ENCODE measurements around the gene QPCT.

QPCT gene

DNA sequence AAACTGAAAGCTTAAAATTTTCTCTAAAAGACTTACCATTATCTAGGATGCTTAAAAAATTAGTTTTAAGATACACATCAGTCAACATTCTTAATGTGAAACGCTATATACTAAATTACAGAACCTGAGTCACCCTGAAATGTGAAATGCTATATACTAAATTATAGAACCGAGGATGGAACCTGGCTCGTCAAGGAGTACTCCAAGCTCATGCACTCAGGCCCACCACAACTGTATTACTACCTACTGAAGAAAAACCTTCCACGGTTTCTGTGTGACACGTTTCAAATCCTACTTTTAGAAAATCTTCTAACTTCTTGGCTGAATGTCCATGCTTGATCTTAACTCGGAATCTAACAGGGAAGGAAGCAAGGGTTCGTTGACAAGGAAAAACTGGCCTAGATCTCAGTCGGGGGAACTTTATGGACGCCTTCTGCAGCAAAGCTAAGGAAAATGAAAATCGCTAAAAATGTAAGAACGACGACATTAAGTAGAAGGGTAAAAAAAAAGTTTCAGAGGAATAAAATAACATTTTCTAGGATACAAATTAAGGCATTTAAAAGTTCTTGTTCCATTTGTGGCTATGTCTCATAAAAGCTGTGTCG is 21.2 kb upstream of the QPCT start:
- peak overlapping the region; percentile 85 for H3K4me3 ChIP-seq (ENCODE audit: low read depth, low read length)
- TF ChIP-seq POLR2A (IDR thresholded peaks at IDR 0.05; ENCODE audit: extremely low read depth, insufficient read length), result no peak
- no peak for TF ChIP-seq MYC (IDR thresholded peaks at IDR 0.05; ENCODE audit: low read depth, low read length)
- TF ChIP-seq, protein P1, sequence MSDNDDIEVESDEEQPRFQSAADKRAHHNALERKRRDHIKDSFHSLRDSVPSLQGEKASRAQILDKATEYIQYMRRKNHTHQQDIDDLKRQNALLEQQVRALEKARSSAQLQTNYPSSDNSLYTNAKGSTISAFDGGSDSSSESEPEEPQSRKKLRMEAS (IDR thresholded peaks at IDR 0.05; ENCODE audit: low read depth, low read length), result no peak
- TF ChIP-seq, protein P2, sequence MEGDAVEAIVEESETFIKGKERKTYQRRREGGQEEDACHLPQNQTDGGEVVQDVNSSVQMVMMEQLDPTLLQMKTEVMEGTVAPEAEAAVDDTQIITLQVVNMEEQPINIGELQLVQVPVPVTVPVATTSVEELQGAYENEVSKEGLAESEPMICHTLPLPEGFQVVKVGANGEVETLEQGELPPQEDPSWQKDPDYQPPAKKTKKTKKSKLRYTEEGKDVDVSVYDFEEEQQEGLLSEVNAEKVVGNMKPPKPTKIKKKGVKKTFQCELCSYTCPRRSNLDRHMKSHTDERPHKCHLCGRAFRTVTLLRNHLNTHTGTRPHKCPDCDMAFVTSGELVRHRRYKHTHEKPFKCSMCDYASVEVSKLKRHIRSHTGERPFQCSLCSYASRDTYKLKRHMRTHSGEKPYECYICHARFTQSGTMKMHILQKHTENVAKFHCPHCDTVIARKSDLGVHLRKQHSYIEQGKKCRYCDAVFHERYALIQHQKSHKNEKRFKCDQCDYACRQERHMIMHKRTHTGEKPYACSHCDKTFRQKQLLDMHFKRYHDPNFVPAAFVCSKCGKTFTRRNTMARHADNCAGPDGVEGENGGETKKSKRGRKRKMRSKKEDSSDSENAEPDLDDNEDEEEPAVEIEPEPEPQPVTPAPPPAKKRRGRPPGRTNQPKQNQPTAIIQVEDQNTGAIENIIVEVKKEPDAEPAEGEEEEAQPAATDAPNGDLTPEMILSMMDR (IDR thresholded peaks at IDR 0.05; ENCODE audit: low read depth, low read length), result no peak
- peak; percentile 17 for DNase-seq (ENCODE audit: low read depth)

DNA sequence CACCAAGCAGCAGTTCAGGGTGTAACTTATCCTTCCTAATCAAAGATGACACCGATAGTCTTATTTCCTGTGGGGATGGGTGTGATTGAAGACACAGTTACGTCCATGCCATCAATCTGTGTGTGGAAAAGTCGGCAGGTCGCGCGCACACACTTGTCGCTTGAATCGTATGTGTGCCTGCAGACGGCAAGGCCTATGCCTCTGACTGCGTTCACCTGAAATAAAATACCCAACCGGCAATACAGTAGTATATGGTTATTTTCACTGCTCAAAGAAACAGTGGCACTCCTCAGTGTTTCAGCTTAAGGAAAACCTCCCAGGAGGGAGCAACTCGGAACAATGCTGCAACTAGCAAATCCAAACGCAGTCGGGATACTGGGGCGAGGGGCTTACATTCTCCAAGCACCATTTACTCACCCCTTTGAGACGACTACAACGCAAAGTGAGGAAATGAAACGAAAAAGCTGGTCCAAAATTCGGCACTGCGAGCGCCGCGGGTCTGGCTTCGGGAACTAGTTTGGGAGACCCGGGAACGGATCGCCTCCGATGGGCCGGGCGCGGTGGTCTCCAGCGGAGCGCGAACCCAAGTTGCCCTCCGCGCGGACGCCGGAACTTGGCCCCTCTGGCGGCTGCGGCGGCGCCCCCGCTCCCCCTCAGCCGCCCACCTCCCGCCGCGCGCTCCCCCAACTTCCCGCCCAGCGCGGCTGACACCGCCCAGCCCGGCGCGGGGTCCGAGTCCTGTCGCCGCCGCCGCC is 20.5 kb upstream of the QPCT start:
- peak overlapping the region; percentile 85 for H3K4me3 ChIP-seq (ENCODE audit: low read depth, low read length)
- TF ChIP-seq POLR2A (IDR thresholded peaks at IDR 0.05; ENCODE audit: extremely low read depth, insufficient read length) (no peak), MYC (IDR thresholded peaks at IDR 0.05; ENCODE audit: low read depth, low read length) (no peak; the same call in 1 of the 2 replicates)
- TF ChIP-seq, protein P1 (IDR thresholded peaks at IDR 0.05; ENCODE audit: low read depth, low read length), result peak; percentile 19; the same call in 1 of the 2 replicates
- DNase-seq (ENCODE audit: low read depth), result peak; percentile 67

DNA sequence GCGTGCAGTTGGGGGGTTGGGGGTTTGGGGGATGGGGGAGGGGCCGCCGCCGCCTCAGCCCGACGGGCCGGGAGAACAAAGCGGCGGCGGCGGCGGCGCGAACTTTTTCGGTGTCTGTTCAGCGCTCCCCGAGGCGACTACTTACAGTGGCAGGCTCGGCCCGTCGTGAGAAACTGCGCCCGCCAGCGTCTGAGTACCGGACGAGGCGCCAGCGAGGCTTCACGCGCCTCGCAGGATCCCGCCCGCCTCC is 20.0 kb upstream of the QPCT start:
- peak overlapping the region; percentile 50 for H3K4me3 ChIP-seq (ENCODE audit: low read depth, low read length)
- DNase-seq (ENCODE audit: low read depth), result no peak
- TF ChIP-seq POLR2A (IDR thresholded peaks at IDR 0.05; ENCODE audit: extremely low read depth, insufficient read length), result peak; percentile 69
- no peak for TF ChIP-seq MYC (IDR thresholded peaks at IDR 0.05; ENCODE audit: low read depth, low read length)

DNA sequence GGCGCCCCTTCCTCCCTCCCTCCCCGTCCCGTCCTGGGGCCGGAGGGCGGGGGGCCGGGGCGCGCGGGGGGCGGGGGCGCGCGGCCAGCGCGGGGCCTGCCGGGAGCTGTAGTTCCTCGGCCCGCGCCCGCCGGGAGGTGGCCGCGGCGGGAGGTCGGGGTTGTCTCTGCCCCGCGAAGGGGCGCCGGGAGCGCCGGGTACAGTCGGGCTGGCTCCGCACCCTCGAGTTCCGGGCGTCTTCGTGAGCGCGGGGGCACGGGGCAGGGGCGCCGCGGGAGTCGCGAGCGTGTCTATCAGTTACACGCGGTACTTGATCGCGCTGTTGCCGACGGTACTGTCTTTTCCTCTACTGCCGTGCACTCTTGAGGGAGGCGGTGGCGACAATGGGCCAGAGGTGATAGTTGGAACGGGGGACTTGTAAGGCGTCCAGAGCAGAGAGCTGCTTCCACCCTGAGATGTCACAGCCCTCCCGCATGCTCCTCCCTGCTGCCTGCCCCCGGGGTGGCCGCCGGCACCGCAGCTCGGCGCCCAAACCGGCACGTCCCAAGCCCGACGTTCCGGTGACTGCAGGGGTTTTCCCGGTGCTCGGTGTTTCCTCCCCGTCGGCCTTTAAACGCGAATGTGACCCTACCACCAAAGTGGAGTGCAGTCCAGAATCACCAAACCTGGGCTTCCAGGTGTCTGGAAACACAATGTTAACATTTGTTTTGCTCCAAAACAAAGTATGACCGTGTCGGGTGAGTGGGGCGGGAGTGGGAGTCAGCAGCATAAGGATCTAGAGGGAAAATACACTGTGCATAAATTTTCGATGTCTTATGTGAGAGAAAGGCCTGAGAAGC is 19.4 kb upstream of the QPCT start, which contains the start of gene PRKD3:
TSS of gene PRKD3 (minus strand) at position 48 of the 839 bp plus-strand sequence. CDS start 8,309 bp downstream, outside the sequence.
- DNase-seq (ENCODE audit: low read depth), result peak; percentile 87
- peak within 1 kb of the TSS; percentile 85 for H3K4me3 ChIP-seq (ENCODE audit: low read depth, low read length)
- TF ChIP-seq MYC (IDR thresholded peaks at IDR 0.05; ENCODE audit: low read depth, low read length) (no peak), POLR2A (IDR thresholded peaks at IDR 0.05; ENCODE audit: extremely low read depth, insufficient read length) (peak; percentile 18)
- TF ChIP-seq, protein P1 (IDR thresholded peaks at IDR 0.05; ENCODE audit: low read depth, low read length), result no peak

DNA sequence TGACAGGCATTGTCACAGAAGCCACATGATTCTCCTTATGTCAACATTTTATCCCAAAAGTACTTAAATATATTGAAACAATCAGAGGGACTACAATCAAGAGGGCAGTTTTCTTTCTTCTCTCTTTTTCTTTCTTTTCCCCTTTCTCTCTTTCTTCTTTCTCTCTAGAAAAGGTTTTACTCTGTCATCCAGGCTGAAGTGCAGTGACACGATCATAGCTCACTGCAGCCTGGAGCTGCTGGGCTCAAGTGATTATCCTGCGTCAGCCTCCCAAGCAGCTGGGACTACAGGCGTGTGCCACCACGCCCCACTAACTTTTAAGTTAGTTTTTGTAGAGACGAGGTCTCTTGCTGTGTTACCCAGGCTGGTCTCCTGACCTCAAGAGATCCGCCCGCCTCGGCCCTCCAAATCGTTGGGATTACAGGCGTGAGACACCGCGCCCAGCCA is 18.8 kb upstream of the QPCT start:
- DNase-seq (ENCODE audit: low read depth), result peak; percentile 25
- TF ChIP-seq, protein P2 (IDR thresholded peaks at IDR 0.05; ENCODE audit: low read depth, low read length), result no peak
- no peak for TF ChIP-seq POLR2A (IDR thresholded peaks at IDR 0.05; ENCODE audit: extremely low read depth, insufficient read length)
- no peak for TF ChIP-seq MYC (IDR thresholded peaks at IDR 0.05; ENCODE audit: low read depth, low read length)
- TF ChIP-seq, protein P1 (IDR thresholded peaks at IDR 0.05; ENCODE audit: low read depth, low read length), result no peak
- H3K4me3 ChIP-seq (ENCODE audit: low read depth, low read length), result peak overlapping the region; percentile 69

DNA sequence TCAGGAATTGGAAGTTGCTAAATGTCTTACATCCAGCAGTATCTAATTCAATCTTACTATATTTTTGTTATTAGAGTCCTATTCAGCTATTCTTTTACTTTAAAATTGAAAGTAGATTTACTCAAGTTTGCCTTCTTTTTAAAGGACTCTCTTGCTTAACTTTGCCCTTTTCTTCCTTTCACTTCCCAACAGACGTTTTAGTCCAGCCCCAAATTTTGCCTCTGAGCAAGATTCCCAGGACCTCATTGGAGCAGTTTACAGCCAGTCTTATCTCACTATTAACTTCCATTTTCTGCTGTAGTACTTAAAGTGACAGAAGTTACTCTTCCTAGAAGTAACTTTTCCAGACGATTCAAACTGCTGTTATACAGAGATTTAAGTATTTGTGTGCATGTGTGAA is 18.1 kb upstream of the QPCT start:
- no peak overlapping the region for H3K4me3 ChIP-seq (ENCODE audit: low read depth, low read length)
- peak; percentile 39 for DNase-seq (ENCODE audit: low read depth)
- TF ChIP-seq, protein P1 (IDR thresholded peaks at IDR 0.05; ENCODE audit: low read depth, low read length), result no peak
- TF ChIP-seq, protein P2 (IDR thresholded peaks at IDR 0.05; ENCODE audit: low read depth, low read length), result no peak
- TF ChIP-seq POLR2A (IDR thresholded peaks at IDR 0.05; ENCODE audit: extremely low read depth, insufficient read length) (no peak), MYC (IDR thresholded peaks at IDR 0.05; ENCODE audit: low read depth, low read length) (no peak)
